SK-N-MC (cell line): Measurements from ENCODE around the gene METTL22.

Experiments
- EZH2 ChIP-seq: fragments of 200-600 bp; sonication (generic); IDR thresholded peaks from one replicate; pipeline ENCODE4 v1.6.1; 2017; ENCODE audit warnings: antibody characterized with exemption
- FOXP2 ChIP-seq: optimal IDR thresholded peaks from 2 replicates; pipeline ENCODE3; 2011; ENCODE audit warnings: mild to moderate bottlenecking, moderate library complexity; ENCODE audit not compliant: insufficient read depth; ENCODE audit errors: extremely low read length, control extremely low read depth
- POLR2AphosphoS5 ChIP-seq: IDR thresholded peaks from 2 replicates; pipeline ENCODE4 v1.6.1; 2012; ENCODE audit warnings: mild to moderate bottlenecking, low read depth, low read length, borderline replicate concordance

- TF ChIP-seq POLR2AphosphoS5, result no peak
- TF ChIP-seq EZH2, result no peak
- TF ChIP-seq FOXP2, result no peak
These were observed 37.8 kb upstream of the METTL22 start for GRCh38 chr16:8583732-8584131.
